ENCODE measurements around the gene ZBTB8OS.
"Not testable (repeated sequence)": the region's sequence is repeated elsewhere in the genome, so short reads cannot be mapped to it uniquely, and the experiment has no call there.

ZBTB8OS gene
- 16.0 to 23.0 (median 21.7) reads per million in 4 donors for total RNA-seq

GRCh38 chr1:32650248-32650751 is at the start of gene ZBTB8OS:
Gene ZBTB8OS, minus strand, starts transcription at chr1:32650550. Its CDS starts 21 bp downstream, at chr1:32650529.
- DNase-seq = peak; percentile 76 to 96 (median 86)

GRCh38 chr1:32696996-32697395 is 46.6 kb upstream of the ZBTB8OS start:
- not testable (repeated sequence) for DNase-seq

GRCh38 chr1:32696041-32696440 is 45.7 kb upstream of the ZBTB8OS start:
- no peak for DNase-seq

GRCh38 chr1:32695098-32695904 is 45.0 kb upstream of the ZBTB8OS start:
- DNase-seq = no peak

- DNase-seq = no peak
These were observed 43.3 kb upstream of the ZBTB8OS start for GRCh38 chr1:32693455-32694174.

- DNase-seq = no peak
These were observed 36.0 kb upstream of the ZBTB8OS start for GRCh38 chr1:32686387-32686786.

- DNase-seq = no peak
These were observed 35.1 kb upstream of the ZBTB8OS start for GRCh38 chr1:32685498-32685897.

- no peak for DNase-seq
These were observed 33.9 kb upstream of the ZBTB8OS start for GRCh38 chr1:32684167-32684811.

GRCh38 chr1:32683397-32683796 is 33.0 kb upstream of the ZBTB8OS start:
- DNase-seq = no peak

- DNase-seq = no peak
These were observed 31.6 kb upstream of the ZBTB8OS start for GRCh38 chr1:32681999-32682398.

GRCh38 chr1:32681509-32681908 is 31.2 kb upstream of the ZBTB8OS start:
- DNase-seq = no peak

- no peak for DNase-seq
These were observed 30.3 kb upstream of the ZBTB8OS start for GRCh38 chr1:32680642-32681041.

GRCh38 chr1:32679993-32680392 is 29.6 kb upstream of the ZBTB8OS start:
- DNase-seq = not testable (repeated sequence)

GRCh38 chr1:32676945-32677344 is 26.6 kb upstream of the ZBTB8OS start:
- DNase-seq = no peak

GRCh38 chr1:32668716-32669115 is 18.4 kb upstream of the ZBTB8OS start:
- not testable (repeated sequence) for DNase-seq

- DNase-seq = no peak
These were observed 16.7 kb upstream of the ZBTB8OS start for GRCh38 chr1:32666901-32667566.

- no peak for DNase-seq
These were observed 15.6 kb upstream of the ZBTB8OS start for GRCh38 chr1:32665915-32666314.

- DNase-seq = no peak
These were observed 9.2 kb upstream of the ZBTB8OS start for GRCh38 chr1:32659581-32659980.

GRCh38 chr1:32652244-32652962 is 2.1 kb upstream of the ZBTB8OS start:
- no peak for DNase-seq

GRCh38 chr1:32651461-32652073 is 1.2 kb upstream of the ZBTB8OS start:
- DNase-seq = no peak

- peak; percentile 96 to 99 (median 97) for DNase-seq
These were observed 556 bp upstream of the ZBTB8OS start, which contains the start of gene RBBP4 for GRCh38 chr1:32650752-32651460. Gene RBBP4, plus strand, starts transcription at chr1:32651208. Its CDS starts 99 bp downstream, at chr1:32651307.

Data from T-helper 1 cell (primary cell).